Type B pancreatic cell (in vitro differentiated cells): Measurements from ENCODE around the gene IFI35. TPM values are rescaled to one million over a fixed set of nuclear protein-coding genes. Genes with fewer than 3 reads are reported as not detected.
"Not testable (repeated sequence)": the region's sequence is repeated elsewhere in the genome, so short reads cannot be mapped to it uniquely, and the experiment has no call there.

ENCODE experiments used
- DNase-seq: peaks from one replicate; pipeline ENCODE4 v3.0.0; 2021; ENCODE audit warnings: mixed read lengths; ENCODE audit not compliant: unreplicated experiment; ENCODE audit errors: extremely low spot score
- H3K27ac Mint-ChIP-seq: 2 replicates; pipeline ENCODE4 v1.8.0; 2021; ENCODE audit warnings: mild to moderate bottlenecking, mixed read lengths
- H3K27me3 Mint-ChIP-seq: 2 replicates; pipeline ENCODE4 v1.8.0; 2021; ENCODE audit warnings: mixed read lengths
- H3K36me3 Mint-ChIP-seq: 2 replicates; pipeline ENCODE4 v1.8.0; 2021; ENCODE audit warnings: mixed read lengths
- H3K4me1 Mint-ChIP-seq: one replicate; pipeline ENCODE4 v1.8.0; 2021; ENCODE audit warnings: mixed read lengths; ENCODE audit not compliant: unreplicated experiment
- H3K4me3 Mint-ChIP-seq: 2 replicates; pipeline ENCODE4 v1.8.0; 2021; ENCODE audit warnings: mild to moderate bottlenecking, mixed read lengths
- H3K9me3 Mint-ChIP-seq: 2 replicates; pipeline ENCODE4 v1.8.0; 2021; ENCODE audit warnings: mixed read lengths
- CTCF ChIP-seq: fragments of 200-600 bp; sonication (generic); conservative IDR thresholded peaks from 2 replicates; pipeline ENCODE4 v1.5.0; 2021; ENCODE audit warnings: antibody characterized with exemption, mild to moderate bottlenecking
- total RNA-seq: library from RNA; stranded (reverse); gene quantifications from 2 replicates; pipeline ENCODE4 v1.2.1, GENCODE V29; 2021; ENCODE audit warnings: low replicate concordance

IFI35 gene
- total RNA-seq, 1 donor from 2014 or later, result 6.6 TPM

GRCh38 chr17:42985225-42985624 is 21.4 kb upstream of the IFI35 start:
- H3K9me3 Mint-ChIP-seq, result no peaks in the 10 kb centered on the region
- H3K27ac Mint-ChIP-seq, result no peak overlapping the region
- no peaks in the 10 kb centered on the region for H3K27me3 Mint-ChIP-seq
- peaks cover 9% of the 10 kb centered on the region for H3K4me1 Mint-ChIP-seq
- no peak overlapping the region for H3K4me3 Mint-ChIP-seq
- no peak for DNase-seq
- TF ChIP-seq CTCF, result no peak
- peaks cover 15% of the 10 kb centered on the region for H3K36me3 Mint-ChIP-seq

- no peak for TF ChIP-seq CTCF
- Mint-ChIP-seq H3K9me3 (no peaks in the 10 kb centered on the region), H3K4me3 (no peak overlapping the region), H3K27ac (no peak overlapping the region), H3K27me3 (no peaks in the 10 kb centered on the region), H3K36me3 (peaks cover 12% of the 10 kb centered on the region), H3K4me1 (no peaks in the 10 kb centered on the region)
- no peak for DNase-seq
Observed at GRCh38 chr17:42989141-42989540, 17.4 kb upstream of the IFI35 start.

GRCh38 chr17:42989726-42990652 is 16.6 kb upstream of the IFI35 start:
- DNase-seq, result no peak
- Mint-ChIP-seq H3K9me3 (no peaks in the 10 kb centered on the region), H3K36me3 (peaks cover 12% of the 10 kb centered on the region), H3K27ac (no peak overlapping the region), H3K4me1 (no peaks in the 10 kb centered on the region), H3K4me3 (no peak overlapping the region), H3K27me3 (no peaks in the 10 kb centered on the region)
- no peak for TF ChIP-seq CTCF

- Mint-ChIP-seq H3K4me3 (no peak overlapping the region), H3K4me1 (no peaks in the 10 kb centered on the region), H3K9me3 (no peaks in the 10 kb centered on the region), H3K27ac (no peak overlapping the region), H3K36me3 (peaks cover 12% of the 10 kb centered on the region), H3K27me3 (no peaks in the 10 kb centered on the region)
- TF ChIP-seq CTCF, result no peak
- DNase-seq, result no peak
Observed at GRCh38 chr17:42991471-42991870, 15.1 kb upstream of the IFI35 start.

- H3K9me3 Mint-ChIP-seq, result no peaks in the 10 kb centered on the region
- H3K27ac Mint-ChIP-seq, result no peak overlapping the region
- TF ChIP-seq CTCF, result no peak
- no peaks in the 10 kb centered on the region for H3K27me3 Mint-ChIP-seq
- DNase-seq, result no peak
- peaks cover 3% of the 10 kb centered on the region for H3K4me1 Mint-ChIP-seq
- H3K36me3 Mint-ChIP-seq, result peaks cover 12% of the 10 kb centered on the region
- H3K4me3 Mint-ChIP-seq, result no peak overlapping the region
Observed at GRCh38 chr17:42992872-42993271, 13.7 kb upstream of the IFI35 start.

GRCh38 chr17:42993913-42994312 is 12.7 kb upstream of the IFI35 start:
- not testable (repeated sequence) for H3K9me3 Mint-ChIP-seq

More at GRCh38 chr17:42993913-42994312, 12.7 kb upstream of the IFI35 start:
- not testable (repeated sequence) for H3K4me3 Mint-ChIP-seq, H3K4me1 Mint-ChIP-seq, H3K27me3 Mint-ChIP-seq, DNase-seq, H3K27ac Mint-ChIP-seq
- H3K36me3 Mint-ChIP-seq, result peaks cover 11% of the 10 kb centered on the region
